GM08714 (cell line): ENCODE data around the gene GLS2.
"Not testable (repeated sequence)": the region's sequence is repeated elsewhere in the genome, so short reads cannot be mapped to it uniquely, and the experiment has no call there.

Experiments
- H3K4me3 ChIP-seq: fragments of 200-500 bp; sonication (Bioruptor generic); 2 replicates; pipeline ENCODE4 v1.5.1; 2014; ENCODE audit warnings: mild to moderate bottlenecking, low read length, inconsistent platforms
- ZNF274 ChIP-seq: IDR thresholded peaks from 2 replicates; pipeline ENCODE4 v1.6.1; 2012; ENCODE audit warnings: mild to moderate bottlenecking, low read depth, low read length

Gene GLS2

DNA sequence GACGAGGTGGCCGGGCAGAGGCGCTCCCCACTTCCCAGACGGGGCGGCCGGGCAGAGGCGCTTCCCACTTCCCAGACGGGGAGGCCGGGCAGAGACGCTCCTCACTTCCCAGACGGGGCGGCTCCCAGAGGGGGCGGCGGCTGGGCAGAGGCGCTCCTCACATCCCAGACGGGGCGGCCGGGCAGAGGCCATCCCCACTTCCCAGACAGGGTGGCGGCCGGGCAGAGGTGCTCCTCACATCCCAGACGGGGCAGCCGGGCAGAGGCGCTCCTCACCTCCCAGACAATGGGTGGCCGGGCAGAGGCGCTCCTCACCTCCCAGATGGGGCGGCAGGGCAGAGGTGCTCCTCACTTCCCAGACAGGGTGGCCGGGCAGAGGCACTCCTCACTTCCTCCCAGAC is 6.5 kb upstream of the GLS2 start:
- not testable (repeated sequence) for H3K4me3 ChIP-seq

DNA sequence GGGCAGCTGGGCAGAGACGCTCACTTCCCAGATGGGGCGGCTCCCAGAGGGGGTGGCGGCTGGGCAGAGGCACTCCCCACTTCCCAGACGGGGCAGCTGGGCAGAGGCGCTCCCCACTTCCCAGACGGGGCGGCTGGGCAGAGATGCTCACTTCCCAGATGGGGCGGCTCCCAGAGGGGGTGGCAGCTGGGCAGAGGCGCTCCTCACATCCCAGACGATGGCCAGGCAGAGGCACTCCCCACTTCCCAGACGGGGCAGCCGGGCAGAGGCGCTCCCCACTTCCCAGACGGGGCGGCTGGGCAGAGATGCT is 6.1 kb upstream of the GLS2 start:
- H3K4me3 ChIP-seq = not testable (repeated sequence)

- H3K4me3 ChIP-seq = not testable (repeated sequence)
Measured at GRCh38 chr12:56493409-56494105, 5.6 kb upstream of the GLS2 start.

DNA sequence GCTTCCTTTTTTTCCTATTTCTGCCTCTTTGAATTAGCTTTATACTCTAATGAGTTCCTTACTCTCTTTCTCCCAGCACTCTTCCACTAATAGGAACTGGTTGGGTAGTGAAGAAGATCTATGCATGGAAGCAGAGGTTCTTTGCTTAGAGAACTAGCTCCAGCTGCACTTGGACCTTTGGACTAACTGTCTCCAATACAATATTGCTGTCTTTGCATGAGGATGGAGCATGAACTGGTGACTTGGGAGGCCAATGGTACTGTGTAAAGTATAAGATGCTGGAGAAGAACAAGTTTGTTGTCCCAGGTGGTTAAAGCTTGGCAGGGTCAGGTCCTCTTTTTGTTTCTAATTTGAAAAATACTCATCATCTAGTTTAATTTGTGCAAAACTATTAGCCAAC is 2.4 kb upstream of the GLS2 start:
- no peak for TF ChIP-seq ZNF274
- no peak overlapping the region for H3K4me3 ChIP-seq

DNA sequence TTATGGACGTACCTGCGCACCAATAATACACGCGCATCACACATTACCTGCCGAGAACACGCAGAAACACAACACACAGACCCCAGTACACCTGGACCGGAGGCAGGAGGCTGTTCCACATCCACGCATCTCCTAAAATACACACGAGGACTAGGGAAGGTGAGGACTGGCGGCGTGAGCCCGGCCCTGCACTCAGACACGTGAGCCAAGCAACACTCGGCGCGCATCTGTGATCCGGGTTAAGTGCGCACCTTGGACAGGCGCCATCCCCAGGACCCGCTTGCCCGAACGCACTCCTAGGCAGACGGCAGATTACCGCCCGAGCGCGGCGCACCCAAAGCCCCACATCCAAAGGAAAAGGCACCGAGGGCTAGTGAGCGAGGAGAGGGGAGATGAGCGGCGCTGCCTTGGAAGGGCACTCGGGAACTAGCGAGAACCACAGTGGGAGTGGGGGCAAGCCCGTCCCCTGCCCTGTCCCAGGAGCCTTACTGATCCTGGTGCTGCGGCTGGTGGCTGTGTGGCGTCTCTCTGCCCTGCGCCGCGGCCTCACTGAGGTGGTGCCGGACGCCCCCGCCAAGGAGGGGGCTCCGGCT is 417 bp downstream of the GLS2 start:
- TF ChIP-seq ZNF274 = no peak
- H3K4me3 ChIP-seq = peak overlapping the region; percentile 36; the same call in 1 of the 2 replicates

GRCh38 chr12:56486694-56487093 is 1.3 kb downstream of the GLS2 start:
- no peak overlapping the region for H3K4me3 ChIP-seq
- no peak for TF ChIP-seq ZNF274

GRCh38 chr12:56484566-56484965 is 3.4 kb downstream of the GLS2 start:
- no peak for TF ChIP-seq ZNF274
- H3K4me3 ChIP-seq = no peak overlapping the region

DNA sequence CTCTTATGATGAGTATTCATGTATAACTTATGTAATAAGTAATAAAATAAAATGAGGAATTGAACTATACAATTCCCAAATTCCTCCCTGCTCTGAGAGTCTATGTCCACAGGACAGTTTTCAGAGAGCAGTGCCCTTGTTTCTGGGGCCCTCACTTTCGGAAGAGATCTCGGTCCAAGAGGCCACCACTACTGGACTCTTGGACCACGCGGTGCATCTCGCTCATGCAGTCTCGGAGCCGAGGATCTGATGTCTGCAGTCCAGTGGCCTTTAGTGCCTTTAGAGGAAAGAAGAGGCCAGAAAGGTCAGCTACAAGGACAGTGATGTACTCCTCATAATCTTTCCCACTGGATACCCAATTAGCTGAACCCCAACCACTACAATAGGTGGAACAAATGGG is 8.3 kb downstream of the GLS2 start:
- H3K4me3 ChIP-seq = no peak overlapping the region
- TF ChIP-seq ZNF274 = no peak

DNA sequence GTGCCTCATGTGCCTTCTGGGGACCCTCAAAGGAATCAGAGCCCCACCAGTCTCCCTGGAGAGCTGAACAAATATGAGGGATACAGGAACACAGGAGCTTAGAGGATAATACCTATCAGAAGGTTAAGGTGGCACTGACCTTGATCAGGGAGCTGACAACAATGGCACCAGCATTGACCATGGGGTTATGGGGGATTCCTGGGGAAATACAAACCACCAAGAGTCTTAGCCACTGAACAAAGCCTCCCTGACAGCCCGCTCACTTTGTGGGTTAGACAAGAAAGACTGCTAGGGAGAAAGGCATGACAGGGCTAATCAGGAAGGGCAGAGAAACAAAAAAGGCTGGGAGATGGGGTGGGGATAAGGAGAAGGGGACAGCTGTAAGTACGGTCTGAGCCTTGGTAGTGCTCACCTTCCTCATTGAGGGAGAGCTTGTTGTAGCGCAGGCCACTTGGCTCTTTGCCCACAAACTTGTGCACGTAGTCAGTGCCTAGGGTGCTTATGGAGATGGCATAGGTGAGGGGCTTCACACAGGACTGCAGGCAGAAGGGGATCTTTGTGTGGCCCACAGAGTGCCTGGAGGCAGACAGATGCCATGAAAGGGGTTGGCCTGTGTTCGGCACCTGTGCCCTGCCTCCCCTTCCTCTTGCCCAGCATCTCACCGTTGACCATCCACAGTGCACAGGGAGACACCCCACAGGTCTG is 10.3 kb downstream of the GLS2 start:
- H3K4me3 ChIP-seq = no peak overlapping the region
- no peak for TF ChIP-seq ZNF274

- H3K4me3 ChIP-seq = no peak overlapping the region
- TF ChIP-seq ZNF274 = no peak
Measured at GRCh38 chr12:56476972-56477432, 11.0 kb downstream of the GLS2 start.

DNA sequence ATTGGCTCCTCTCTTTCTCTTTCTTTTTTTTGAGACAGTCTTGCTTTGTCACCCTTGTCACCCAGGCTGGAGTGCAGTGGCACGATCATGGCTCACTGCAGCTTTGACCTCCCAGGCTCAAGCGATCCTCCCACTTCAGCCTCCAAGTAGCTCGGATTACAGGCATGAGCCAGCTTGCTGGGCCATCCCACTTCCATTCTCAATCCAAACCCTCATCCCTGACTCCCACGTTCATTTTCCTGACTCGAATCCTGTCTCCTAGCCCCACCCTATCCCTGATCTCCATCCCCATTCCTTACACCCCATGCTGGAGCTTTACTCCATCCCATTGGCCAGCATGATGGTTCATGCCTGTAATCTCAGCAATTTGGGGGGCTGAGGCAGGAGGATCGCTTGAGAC is 11.8 kb downstream of the GLS2 start:
- no peak overlapping the region for H3K4me3 ChIP-seq
- no peak for TF ChIP-seq ZNF274

GRCh38 chr12:56474389-56474788 is 13.6 kb downstream of the GLS2 start:
- TF ChIP-seq ZNF274 = no peak

DNA sequence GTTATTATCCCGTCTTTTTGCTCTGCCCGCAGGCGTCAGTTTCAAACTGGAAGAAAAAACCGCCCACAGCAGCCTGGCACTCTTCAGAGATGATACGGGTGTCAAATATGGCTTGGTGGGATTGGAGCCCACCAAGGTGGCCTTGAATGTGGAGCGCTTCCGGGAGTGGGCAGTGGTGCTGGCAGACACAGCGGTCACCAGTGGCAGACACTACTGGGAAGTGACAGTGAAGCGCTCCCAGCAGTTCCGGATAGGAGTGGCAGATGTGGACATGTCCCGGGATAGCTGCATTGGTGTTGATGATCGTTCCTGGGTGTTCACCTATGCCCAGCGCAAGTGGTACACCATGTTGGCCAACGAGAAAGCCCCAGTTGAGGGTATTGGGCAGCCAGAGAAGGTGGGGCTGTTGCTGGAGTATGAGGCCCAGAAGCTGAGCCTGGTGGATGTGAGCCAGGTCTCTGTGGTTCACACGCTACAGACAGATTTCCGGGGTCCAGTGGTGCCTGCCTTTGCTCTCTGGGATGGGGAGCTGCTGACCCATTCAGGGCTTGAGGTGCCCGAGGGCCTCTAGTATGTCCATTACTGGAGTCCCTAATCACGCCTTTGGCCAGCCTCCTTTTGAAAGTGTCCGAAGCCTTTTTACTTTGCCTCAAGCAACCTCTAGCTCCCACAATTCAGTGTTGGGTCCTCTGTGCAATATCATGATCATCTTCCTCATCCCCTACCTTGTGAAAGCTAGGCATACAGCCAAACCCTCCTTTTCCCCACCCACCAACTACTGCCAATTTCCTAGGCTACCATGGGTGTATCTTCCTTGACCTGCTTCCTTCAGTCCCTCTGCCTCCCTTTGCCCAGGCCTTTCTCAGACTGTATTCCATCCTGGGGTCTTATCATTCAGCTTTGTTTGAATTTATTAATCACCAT is 18.7 kb downstream of the GLS2 start:
- H3K4me3 ChIP-seq = peak overlapping the region; percentile 73
- TF ChIP-seq ZNF274 = no peak

More at GRCh38 chr12:56474389-56474788, 13.6 kb downstream of the GLS2 start:
- no peak overlapping the region for H3K4me3 ChIP-seq

DNA sequence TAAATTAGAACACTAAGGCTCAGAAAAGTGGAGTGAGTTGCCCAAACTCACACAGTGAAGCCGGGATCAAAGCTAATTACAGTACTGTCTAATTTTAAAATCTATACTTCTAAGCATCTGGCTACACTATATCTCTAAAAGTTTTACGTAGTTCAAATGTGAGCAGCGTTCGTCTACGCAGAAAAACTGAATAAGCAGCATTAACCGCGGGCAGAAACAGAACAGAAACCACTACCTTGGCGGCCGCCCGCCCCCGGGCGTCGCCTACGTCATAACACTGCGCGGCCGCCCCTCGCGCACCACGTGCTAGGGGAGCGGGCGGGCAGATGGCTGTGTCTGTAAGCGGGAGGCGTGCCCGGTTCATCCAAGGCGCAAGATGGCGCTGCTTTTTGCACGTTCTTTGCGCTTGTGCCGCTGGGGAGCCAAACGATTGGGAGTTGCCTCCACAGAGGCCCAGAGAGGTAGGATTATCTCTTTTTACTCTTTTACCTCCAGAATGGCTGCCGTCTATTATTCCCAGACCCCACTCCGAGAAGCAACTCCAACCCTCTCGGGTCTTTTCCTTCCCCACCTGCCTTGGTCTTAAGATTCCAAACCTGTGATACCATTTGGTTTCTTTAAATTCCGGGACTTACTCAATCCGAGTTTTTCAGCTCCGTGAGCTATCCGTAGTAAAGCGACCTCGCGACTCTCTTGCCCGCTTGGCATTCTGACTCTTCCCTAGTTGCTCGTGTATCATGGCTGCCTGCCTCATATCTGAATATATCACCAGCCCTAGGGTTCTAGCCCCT is 19.6 kb downstream of the GLS2 start, which contains the start of gene SPRYD4:
SPRYD4 (plus strand) TSS at position 363 of the 791 bp plus-strand sequence; CDS start at position 377, 14 bp downstream.
- TF ChIP-seq ZNF274 = no peak

More for the DNA sequence above, 19.6 kb downstream of the GLS2 start, which contains the start of gene SPRYD4:
- peak within 1 kb of the TSS; percentile 73 for H3K4me3 ChIP-seq
